ENCODE measurements around the gene IRF2.

GRCh38 chr4:184474263-184475095, at the start of gene IRF2:
- no peak for TF ChIP-seq ARNTL (CRISPR knock-in tag; IDR thresholded peaks at IDR 0.05; ENCODE audit: borderline replicate concordance, low read depth)
- no peak for TF ChIP-seq TOX (CRISPR knock-in tag; IDR thresholded peaks at IDR 0.05; ENCODE audit: borderline replicate concordance)
- no peak for TF ChIP-seq SNAI2 (CRISPR knock-in tag; IDR thresholded peaks at IDR 0.05)
- TF ChIP-seq POU6F1 (CRISPR knock-in tag; IDR thresholded peaks at IDR 0.05; ENCODE audit: borderline replicate concordance, low read depth) = 0 out of 2 replicates have a peak, but pooled peaks have one; percentile 64
- no peak for TF ChIP-seq ZFP30 (CRISPR knock-in tag; IDR thresholded peaks at IDR 0.05)
- TF ChIP-seq CREB5 (CRISPR knock-in tag; IDR thresholded peaks at IDR 0.05; ENCODE audit: low read depth) = no peak
- no peak for TF ChIP-seq PATZ1 (CRISPR knock-in tag; IDR thresholded peaks at IDR 0.05; ENCODE audit: borderline replicate concordance)
- no peak for TF ChIP-seq RARB (CRISPR knock-in tag; IDR thresholded peaks at IDR 0.05)
- TF ChIP-seq ZFP3 (CRISPR knock-in tag; IDR thresholded peaks at IDR 0.05) = peak; percentile 92
- no peak for TF ChIP-seq CSDC2 (CRISPR knock-in tag; IDR thresholded peaks at IDR 0.05)
- no peak for TF ChIP-seq ZC3H10 (CRISPR knock-in tag; IDR thresholded peaks at IDR 0.05)
